Neural progenitor cell (in vitro differentiated cells): ENCODE results near the gene RFFL. TPM values are rescaled to one million over a fixed set of nuclear protein-coding genes. Genes with fewer than 3 reads are reported as not detected.
"Not testable (repeated sequence)": the region's sequence is repeated elsewhere in the genome, so short reads cannot be mapped to it uniquely, and the experiment has no call there.

ENCODE experiments used
- DNase-seq: peaks from one replicate; pipeline ENCODE4 v3.0.0-alpha.2; 2016; ENCODE audit warnings: low spot score
- H2AFZ ChIP-seq: fragments of 200-600 bp; sonication (generic); replicated peaks from 2 replicates; pipeline ENCODE4 v1.6.1; 2016; ENCODE audit warnings: antibody characterized with exemption
- H3F3A ChIP-seq: fragments of 200-600 bp; sonication (generic); 2 replicates; pipeline ENCODE4 v1.6.1; 2016; ENCODE audit warnings: antibody characterized with exemption, low read depth
- H3K27ac ChIP-seq: fragments of 200-600 bp; sonication (generic); 2 replicates; pipeline ENCODE4 v1.5.1; 2016; ENCODE audit warnings: mild to moderate bottlenecking
- H3K27me3 ChIP-seq: fragments of 200-600 bp; sonication (generic); 2 replicates; pipeline ENCODE4 v1.6.1; 2016; ENCODE audit warnings: mild to moderate bottlenecking, moderate library complexity
- H3K36me3 ChIP-seq: fragments of 200-600 bp; sonication (generic); 2 replicates; pipeline ENCODE4 v1.5.1; 2016
- H3K4me1 ChIP-seq: fragments of 200-600 bp; sonication (generic); 2 replicates; pipeline ENCODE4 v1.6.1; 2016; ENCODE audit warnings: mixed run types
- H3K4me2 ChIP-seq: fragments of 200-600 bp; sonication (generic); 2 replicates; pipeline ENCODE4 v1.6.1; 2016
- H3K4me3 ChIP-seq: fragments of 200-600 bp; sonication (generic); 2 replicates; pipeline ENCODE4 v1.5.1; 2016
- H3K79me2 ChIP-seq: fragments of 200-600 bp; sonication (generic); 2 replicates; pipeline ENCODE4 v1.6.1; 2016; ENCODE audit warnings: low read depth
- H3K9ac ChIP-seq: fragments of 200-600 bp; sonication (generic); 2 replicates; pipeline ENCODE4 v1.6.1; 2016
- H3K9me3 ChIP-seq: fragments of 200-600 bp; sonication (generic); 2 replicates; pipeline ENCODE4 v1.5.1; 2016; ENCODE audit warnings: low read depth
- H4K20me1 ChIP-seq: fragments of 200-600 bp; sonication (generic); 2 replicates; pipeline ENCODE4 v1.6.1; 2016; ENCODE audit warnings: low read depth
- H3K27ac Mint-ChIP-seq: 3 replicates; pipeline ENCODE4 v1.8.0; 2021; ENCODE audit warnings: mixed read lengths
- H3K27me3 Mint-ChIP-seq: 2 replicates; pipeline ENCODE4 v1.8.0; 2022; ENCODE audit warnings: low read depth, mild to moderate bottlenecking, inconsistent platforms, moderate library complexity, mixed read lengths; ENCODE audit not compliant: insufficient read depth
- H3K36me3 Mint-ChIP-seq: 3 replicates; pipeline ENCODE4 v1.8.0; 2021; ENCODE audit warnings: mixed read lengths
- H3K4me1 Mint-ChIP-seq: 3 replicates; pipeline ENCODE4 v1.8.0; 2021; ENCODE audit warnings: mixed read lengths
- H3K4me3 Mint-ChIP-seq: 3 replicates; pipeline ENCODE4 v1.8.0; 2021; ENCODE audit warnings: mild to moderate bottlenecking, moderate library complexity, mixed read lengths
- H3K9me3 Mint-ChIP-seq: 3 replicates; pipeline ENCODE4 v1.8.0; 2020; ENCODE audit warnings: mixed read lengths
- EZH2 ChIP-seq: fragments of 200-600 bp; sonication (generic); IDR thresholded peaks from 2 replicates; pipeline ENCODE4 v1.6.1; 2017; ENCODE audit warnings: antibody characterized with exemption, mild to moderate bottlenecking, moderate library complexity
- EZH2phosphoT487 ChIP-seq: fragments of 200-600 bp; sonication (generic); IDR thresholded peaks from 2 replicates; pipeline ENCODE4 v1.6.1; 2017; ENCODE audit warnings: antibody characterized with exemption
- total RNA-seq: library from RNA; depleted of rRNA; stranded (reverse); fragments of >200 nt; gene quantifications from 2 replicates; pipeline ENCODE4 v1.2.3, GENCODE V29; 2015; ENCODE audit warnings: low replicate concordance
- TF ChIP-seq, protein P1 (sequence below): fragments of 200-600 bp; sonication (generic); IDR thresholded peaks from 2 replicates; pipeline ENCODE4 v1.5.1; 2017; ENCODE audit warnings: antibody characterized with exemption, mild to moderate bottlenecking

The RFFL gene, protein sequence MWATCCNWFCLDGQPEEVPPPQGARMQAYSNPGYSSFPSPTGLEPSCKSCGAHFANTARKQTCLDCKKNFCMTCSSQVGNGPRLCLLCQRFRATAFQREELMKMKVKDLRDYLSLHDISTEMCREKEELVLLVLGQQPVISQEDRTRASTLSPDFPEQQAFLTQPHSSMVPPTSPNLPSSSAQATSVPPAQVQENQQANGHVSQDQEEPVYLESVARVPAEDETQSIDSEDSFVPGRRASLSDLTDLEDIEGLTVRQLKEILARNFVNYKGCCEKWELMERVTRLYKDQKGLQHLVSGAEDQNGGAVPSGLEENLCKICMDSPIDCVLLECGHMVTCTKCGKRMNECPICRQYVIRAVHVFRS
- total RNA-seq = 20.6 and 22.3 TPM in 2 replicates

DNA sequence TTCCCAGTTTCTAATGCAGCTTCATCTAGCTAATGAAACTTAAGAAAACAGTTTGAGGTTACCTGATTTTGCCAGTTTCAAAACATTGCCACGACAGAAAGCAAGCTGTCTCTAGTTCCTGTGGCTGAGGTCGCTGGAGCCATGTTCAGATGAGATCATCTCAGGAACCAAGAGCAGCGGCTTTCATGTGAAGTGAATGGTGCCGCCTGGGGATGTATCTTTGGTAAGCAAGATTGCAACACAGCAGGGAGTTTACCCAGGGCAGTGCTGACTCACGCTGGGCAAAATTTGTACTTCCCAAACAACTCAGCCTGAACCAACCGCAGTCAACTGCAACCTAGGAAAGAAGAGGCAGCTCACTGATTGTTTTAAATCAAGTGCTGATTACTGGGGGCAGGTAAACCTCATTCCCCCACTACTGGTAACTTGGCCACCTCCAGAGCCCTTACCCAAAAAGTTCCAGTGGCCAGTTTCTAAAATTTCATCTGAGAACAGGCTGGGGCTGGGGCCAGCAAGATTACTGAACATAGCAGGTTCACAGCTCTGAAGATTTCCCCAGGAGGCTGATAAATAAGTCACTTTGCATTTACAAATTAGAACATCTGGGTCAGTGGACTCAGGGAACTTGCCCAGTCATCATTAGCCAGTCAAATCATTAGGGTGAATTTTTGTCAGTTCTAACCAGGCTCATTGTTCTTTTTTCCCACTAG is at the start of gene RFFL:
Gene RFFL (minus strand): TSS at position 194 of the 710 bp plus-strand sequence. CDS start 37,154 bp downstream, outside the sequence.
- peaks cover 4% of the 10 kb centered on the region for H3K36me3 Mint-ChIP-seq
- Histone ChIP-seq H2AFZ (no peak within 1 kb of the TSS), H3K4me1 (peaks cover 23% of the 10 kb centered on the region), H3K36me3 (no peaks in the 10 kb centered on the region), H3K4me2 (peak within 1 kb of the TSS; percentile 54), H4K20me1 (no peaks in the 10 kb centered on the region), H3F3A (peaks cover 16% of the 10 kb centered on the region), H3K4me3 (peak within 1 kb of the TSS; percentile 22), H3K27ac (peak within 1 kb of the TSS; percentile 57), H3K27me3 (no peaks in the 10 kb centered on the region), H3K79me2 (no peaks in the 10 kb centered on the region), H3K9ac (no peak within 1 kb of the TSS), H3K9me3 (no peaks in the 10 kb centered on the region)
- H3K4me3 Mint-ChIP-seq = peak within 1 kb of the TSS; percentile 62
- H3K9me3 Mint-ChIP-seq = no peaks in the 10 kb centered on the region
- no peak within 1 kb of the TSS for H3K27ac Mint-ChIP-seq
- peak; percentile 83 for DNase-seq
- peaks cover 2% of the 10 kb centered on the region for H3K27me3 Mint-ChIP-seq
- H3K4me1 Mint-ChIP-seq = peaks cover 28% of the 10 kb centered on the region
- TF ChIP-seq EZH2 = no peak
- TF ChIP-seq, protein P1, sequence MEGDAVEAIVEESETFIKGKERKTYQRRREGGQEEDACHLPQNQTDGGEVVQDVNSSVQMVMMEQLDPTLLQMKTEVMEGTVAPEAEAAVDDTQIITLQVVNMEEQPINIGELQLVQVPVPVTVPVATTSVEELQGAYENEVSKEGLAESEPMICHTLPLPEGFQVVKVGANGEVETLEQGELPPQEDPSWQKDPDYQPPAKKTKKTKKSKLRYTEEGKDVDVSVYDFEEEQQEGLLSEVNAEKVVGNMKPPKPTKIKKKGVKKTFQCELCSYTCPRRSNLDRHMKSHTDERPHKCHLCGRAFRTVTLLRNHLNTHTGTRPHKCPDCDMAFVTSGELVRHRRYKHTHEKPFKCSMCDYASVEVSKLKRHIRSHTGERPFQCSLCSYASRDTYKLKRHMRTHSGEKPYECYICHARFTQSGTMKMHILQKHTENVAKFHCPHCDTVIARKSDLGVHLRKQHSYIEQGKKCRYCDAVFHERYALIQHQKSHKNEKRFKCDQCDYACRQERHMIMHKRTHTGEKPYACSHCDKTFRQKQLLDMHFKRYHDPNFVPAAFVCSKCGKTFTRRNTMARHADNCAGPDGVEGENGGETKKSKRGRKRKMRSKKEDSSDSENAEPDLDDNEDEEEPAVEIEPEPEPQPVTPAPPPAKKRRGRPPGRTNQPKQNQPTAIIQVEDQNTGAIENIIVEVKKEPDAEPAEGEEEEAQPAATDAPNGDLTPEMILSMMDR = no peak
- no peak for TF ChIP-seq EZH2phosphoT487

DNA sequence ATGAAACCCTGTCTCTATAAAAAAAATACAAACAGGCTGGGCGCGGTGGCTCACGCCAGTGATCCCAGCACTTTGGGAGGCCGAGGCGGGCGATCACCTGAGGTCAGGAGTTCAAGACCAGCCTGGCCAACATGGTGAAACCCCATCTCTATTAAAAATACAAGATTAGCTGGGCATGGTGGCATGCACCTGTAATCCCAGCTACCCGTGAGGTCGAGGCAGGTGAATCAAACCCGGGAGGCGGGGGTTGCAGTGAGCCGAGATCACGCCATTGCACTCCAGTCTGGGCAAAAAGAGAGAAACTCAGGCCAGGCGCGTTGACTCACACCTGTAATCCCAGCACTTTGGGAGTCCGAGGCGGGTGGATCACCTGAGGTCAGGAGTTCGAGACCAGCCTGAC is 47.3 kb upstream of the RFFL start:
- H3K9me3 Mint-ChIP-seq, H3K4me1 ChIP-seq, H3K79me2 ChIP-seq, H3K36me3 ChIP-seq, H3K27me3 Mint-ChIP-seq, H3K27ac ChIP-seq, DNase-seq, H4K20me1 ChIP-seq, H2AFZ ChIP-seq, H3K36me3 Mint-ChIP-seq, H3K9ac ChIP-seq, H3K4me2 ChIP-seq, H3K27me3 ChIP-seq, H3K4me3 ChIP-seq, H3K9me3 ChIP-seq, H3K4me3 Mint-ChIP-seq, H3K27ac Mint-ChIP-seq, H3F3A ChIP-seq, H3K4me1 Mint-ChIP-seq: not testable (repeated sequence)

DNA sequence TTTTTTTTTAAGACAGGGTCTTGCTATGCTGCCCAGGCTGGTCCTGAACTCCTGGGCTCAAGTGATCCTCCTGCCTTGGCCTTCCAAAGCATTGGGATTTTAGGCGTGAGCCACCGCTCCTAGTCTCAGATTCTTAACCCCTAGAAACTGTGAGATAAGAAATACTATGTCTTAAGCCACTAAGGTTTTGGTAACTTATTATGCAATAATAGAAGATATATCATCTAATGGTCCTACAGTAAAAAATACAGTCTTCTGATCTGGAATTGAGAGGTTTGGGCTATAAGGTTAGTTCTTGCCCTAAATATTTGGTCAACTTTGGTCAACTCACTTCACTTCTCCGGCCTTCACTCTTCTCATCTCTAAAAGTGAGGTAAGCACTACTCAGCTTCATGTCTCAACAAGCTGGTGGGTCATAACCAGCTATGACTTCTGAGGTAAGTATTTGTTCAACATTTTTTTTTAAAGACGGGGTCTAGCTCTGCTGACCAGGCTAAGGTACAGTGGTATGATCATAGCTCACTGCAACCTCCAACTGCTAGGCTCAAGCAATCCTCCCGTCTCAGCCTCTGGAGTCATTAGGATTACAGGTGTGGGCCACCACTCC is 41.4 kb upstream of the RFFL start:
- Mint-ChIP-seq H3K4me3 (no peak overlapping the region), H3K27ac (no peak overlapping the region), H3K27me3 (peaks cover 4% of the 10 kb centered on the region), H3K9me3 (no peaks in the 10 kb centered on the region), H3K4me1 (no peaks in the 10 kb centered on the region), H3K36me3 (peaks cover 2% of the 10 kb centered on the region)
- TF ChIP-seq EZH2phosphoT487 = no peak
- no peak overlapping the region for H3K27ac ChIP-seq
- DNase-seq = no peak
- H3K36me3 ChIP-seq = no peaks in the 10 kb centered on the region
- H3K4me2 ChIP-seq = no peak overlapping the region
- no peaks in the 10 kb centered on the region for H3K9me3 ChIP-seq
- no peak overlapping the region for H2AFZ ChIP-seq
- no peaks in the 10 kb centered on the region for H3K79me2 ChIP-seq
- no peaks in the 10 kb centered on the region for H3K27me3 ChIP-seq
- H4K20me1 ChIP-seq = no peaks in the 10 kb centered on the region
- H3K4me3 ChIP-seq = no peak overlapping the region
- no peaks in the 10 kb centered on the region for H3F3A ChIP-seq
- H3K9ac ChIP-seq = no peak overlapping the region
- H3K4me1 ChIP-seq = no peaks in the 10 kb centered on the region

DNA sequence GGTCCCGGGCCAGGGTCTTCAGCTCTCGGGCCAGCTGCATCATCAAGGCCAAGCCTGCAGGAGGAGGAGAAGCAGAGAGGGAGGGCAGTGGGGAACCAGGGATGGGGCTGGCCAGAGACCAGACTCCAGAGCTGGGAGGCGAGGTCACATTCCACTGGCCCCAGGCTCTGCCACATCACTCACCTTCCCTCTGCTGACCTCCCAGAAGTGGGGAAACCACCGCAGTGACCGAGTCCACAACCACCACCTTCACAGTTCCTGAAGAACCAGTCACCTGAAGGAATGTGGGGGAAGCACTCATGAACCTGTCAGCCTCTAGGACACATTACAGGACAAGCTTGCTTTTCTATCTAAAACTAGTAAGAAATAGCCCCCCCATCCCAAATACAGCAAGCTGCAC is 39.8 kb upstream of the RFFL start:
- Histone ChIP-seq H3K27me3 (no peaks in the 10 kb centered on the region), H3K79me2 (no peaks in the 10 kb centered on the region), H3K9me3 (no peaks in the 10 kb centered on the region), H3K36me3 (no peaks in the 10 kb centered on the region), H3K9ac (no peak overlapping the region), H3K4me3 (no peak overlapping the region), H3K27ac (no peak overlapping the region), H3K4me1 (no peaks in the 10 kb centered on the region), H3F3A (no peaks in the 10 kb centered on the region), H2AFZ (no peak overlapping the region), H4K20me1 (no peaks in the 10 kb centered on the region), H3K4me2 (no peak overlapping the region)
- H3K4me3 Mint-ChIP-seq = no peak overlapping the region
- TF ChIP-seq EZH2phosphoT487 (no peak), EZH2 (no peak)
- TF ChIP-seq, protein P1 = no peak
- H3K27me3 Mint-ChIP-seq = peaks cover 4% of the 10 kb centered on the region
- DNase-seq = no peak
- H3K27ac Mint-ChIP-seq = no peak overlapping the region
- H3K36me3 Mint-ChIP-seq = peaks cover 2% of the 10 kb centered on the region
- H3K4me1 Mint-ChIP-seq = no peaks in the 10 kb centered on the region
- no peaks in the 10 kb centered on the region for H3K9me3 Mint-ChIP-seq
